ENCODE data around the gene CD40.

CD40 gene

GRCh38 chr20:46123482-46124245 lies 5.5 kb downstream of the CD40 start:
- no peak for DNase-seq

- no peak for DNase-seq
Measured at GRCh38 chr20:46126440-46127056, 8.4 kb downstream of the CD40 start.

- DNase-seq: no peak
Measured at GRCh38 chr20:46127396-46128010, 9.4 kb downstream of the CD40 start.

GRCh38 chr20:46128310-46129151 lies 10.4 kb downstream of the CD40 start:
- no peak for DNase-seq

- DNase-seq: no peak
Measured at GRCh38 chr20:46129955-46130481, 11.9 kb downstream of the CD40 start.

GRCh38 chr20:46130534-46130933 lies 12.4 kb downstream of the CD40 start:
- no peak for DNase-seq

GRCh38 chr20:46131396-46131795 lies 13.3 kb downstream of the CD40 start:
- DNase-seq: no peak

GRCh38 chr20:46132705-46133120 lies 14.6 kb downstream of the CD40 start:
- peak; percentile 45 to 59 for DNase-seq

GRCh38 chr20:46133886-46134654 lies 16.0 kb downstream of the CD40 start:
- no peak for DNase-seq

GRCh38 chr20:46134716-46135115 lies 16.6 kb downstream of the CD40 start:
- DNase-seq: no peak

GRCh38 chr20:46135856-46136633 lies 17.9 kb downstream of the CD40 start:
- DNase-seq: no peak

GRCh38 chr20:46137816-46138215 lies 19.7 kb downstream of the CD40 start:
- DNase-seq: no peak

- DNase-seq: no peak
Measured at GRCh38 chr20:46139266-46139889, 21.3 kb downstream of the CD40 start.

- DNase-seq: no peak
Measured at GRCh38 chr20:46139908-46140482, 21.9 kb downstream of the CD40 start.

- DNase-seq: no peak
Measured at GRCh38 chr20:46142124-46142523, 24.0 kb downstream of the CD40 start.

GRCh38 chr20:46144432-46145025 lies 26.4 kb downstream of the CD40 start:
- no peak for DNase-seq

- DNase-seq: no peak
Measured at GRCh38 chr20:46145713-46146112, 27.6 kb downstream of the CD40 start.

- no peak for DNase-seq
Measured at GRCh38 chr20:46148313-46149208, 30.4 kb downstream of the CD40 start.

- DNase-seq: no peak
Measured at GRCh38 chr20:46150943-46151342, 32.8 kb downstream of the CD40 start.
